PC-9 (cell line): ENCODE data around the gene SCGB1A1. TPM values are rescaled to one million over a fixed set of nuclear protein-coding genes. Genes with fewer than 3 reads are reported as not detected.

Source experiments
- BruUV-seq: library from RNA; stranded (reverse); fragments of 400-500 nt; replicated peaks from 2 replicates; lab custom pipeline; 2021; lab: Mats Ljungman, UMichigan
- CTCF ChIA-PET: fragments of 300-600 bp; sonication (Branson Sonifier 250); formaldehyde crosslinking; loops from one replicate; lab custom pipeline; 2022; ENCODE audit warnings: antibody characterized with exemption; lab: Charles Lee
- POLR2A ChIA-PET: fragments of 300-600 bp; sonication (Branson Sonifier 250); formaldehyde crosslinking; loops from one replicate; lab custom pipeline; 2022; ENCODE audit warnings: antibody characterized with exemption; ENCODE audit not compliant: unreplicated experiment; lab: Charles Lee
- DNase-seq, 2 experiments: peaks; one replicate each; pipeline versions ENCODE4 v3.0.0 to v3.0.0-alpha.2; 2015 to 2022; ENCODE audit warnings: mixed read lengths in 1 of 2
- H2AFZ ChIP-seq: fragments of 200-600 bp; sonication (generic); 2 replicates; pipeline ENCODE4 v1.8.1; 2017; ENCODE audit warnings: antibody characterized with exemption
- H3F3A ChIP-seq: fragments of 200-600 bp; sonication (generic); 2 replicates; pipeline ENCODE4 v1.8.1; 2017; ENCODE audit warnings: antibody characterized with exemption, mild to moderate bottlenecking, low read depth; ENCODE audit not compliant: insufficient read depth
- H3K27ac ChIP-seq: fragments of 200-600 bp; sonication (generic); 2 replicates; pipeline ENCODE4 v1.6.1; 2016; ENCODE audit warnings: mixed run types
- H3K27me3 ChIP-seq: fragments of 200-600 bp; sonication (generic); 2 replicates; pipeline ENCODE4 v1.6.1; 2016; ENCODE audit warnings: low read depth, mixed run types; ENCODE audit not compliant: insufficient read depth
- H3K36me3 ChIP-seq: fragments of 200-600 bp; sonication (generic); 2 replicates; pipeline ENCODE4 v1.6.1; 2016; ENCODE audit warnings: low read depth, mixed run types
- H3K4me1 ChIP-seq: fragments of 200-600 bp; sonication (generic); replicated peaks from 2 replicates; pipeline ENCODE4 v1.6.1; 2016; ENCODE audit warnings: mixed run types; ENCODE audit not compliant: insufficient read depth
- H3K4me2 ChIP-seq: fragments of 200-600 bp; sonication (generic); 2 replicates; pipeline ENCODE4 v1.6.1; 2017; ENCODE audit warnings: mixed run types
- H3K4me3 ChIP-seq: fragments of 200-600 bp; sonication (generic); 2 replicates; pipeline ENCODE4 v1.6.1; 2016; ENCODE audit warnings: mixed run types
- H3K79me2 ChIP-seq: fragments of 200-600 bp; sonication (generic); 2 replicates; pipeline ENCODE4 v1.6.1; 2017; ENCODE audit warnings: low read depth, mixed run types
- H3K9me2 ChIP-seq: fragments of 200-600 bp; sonication (generic); 2 replicates; pipeline ENCODE4 v1.8.1; 2017; ENCODE audit warnings: mild to moderate bottlenecking; ENCODE audit not compliant: insufficient read depth
- H3K9me3 ChIP-seq: fragments of 200-600 bp; sonication (generic); 2 replicates; pipeline ENCODE4 v1.8.1; 2016; ENCODE audit warnings: low read depth; ENCODE audit not compliant: insufficient read depth
- H4K20me1 ChIP-seq: fragments of 200-600 bp; sonication (generic); 2 replicates; pipeline ENCODE4 v1.8.1; 2017; ENCODE audit not compliant: insufficient read depth
- CTCF ChIP-seq: fragments of 200-600 bp; sonication (generic); conservative IDR thresholded peaks from 2 replicates; pipeline ENCODE4 v1.6.1; 2017; ENCODE audit warnings: mixed run types, antibody characterized with exemption, mild to moderate bottlenecking, moderate library complexity
- EZH2 ChIP-seq: fragments of 200-600 bp; sonication (generic); IDR thresholded peaks from 2 replicates; pipeline ENCODE4 v1.8.0; 2017; ENCODE audit warnings: antibody characterized with exemption, low read depth
- intact Hi-C: fragments of 100-400 bp; cut with micrococcal nuclease; formaldehyde crosslinking; loops from one replicate; pipeline ENCODE4 v1.10.0; 2022; ENCODE audit not compliant: unreplicated experiment
- total RNA-seq: library from RNA; stranded (reverse); gene quantifications from 2 replicates; pipeline ENCODE4 v1.2.3, GENCODE V29; 2021

Gene SCGB1A1
- total RNA-seq, 1 experiment from 2014 or later: not detected

- Histone ChIP-seq H3K9me2 (no peaks in the 10 kb centered on the region), H3K4me1 (no peaks in the 10 kb centered on the region), H3K27ac (no peak overlapping the region), H3F3A (no peaks in the 10 kb centered on the region), H3K79me2 (no peaks in the 10 kb centered on the region), H3K27me3 (no peaks in the 10 kb centered on the region), H3K9me3 (no peaks in the 10 kb centered on the region), H3K4me3 (no peak overlapping the region), H2AFZ (no peak overlapping the region), H3K4me2 (no peak overlapping the region), H4K20me1 (no peaks in the 10 kb centered on the region), H3K36me3 (no peaks in the 10 kb centered on the region)
- ChIA-PET POLR2A (no interaction called here), CTCF (interaction anchor here (0.7 kb wide), 1 partner anchor 126 kb away, joined by 3 read pairs; no protein-coding TSS in a partner anchor)
- intact Hi-C loops: no loop called here
- no TSS peak for BruUV-seq
- TF ChIP-seq CTCF: no peak
- no peak for DNase-seq
Observed at GRCh38 chr11:62416596-62416995, 2.2 kb upstream of the SCGB1A1 start.

GRCh38 chr11:62418136-62418535 lies 697 bp upstream of the SCGB1A1 start:
- Histone ChIP-seq H3K9me3 (no peaks in the 10 kb centered on the region), H3K9me2 (no peaks in the 10 kb centered on the region), H3K36me3 (no peaks in the 10 kb centered on the region), H3K27ac (no peak overlapping the region), H2AFZ (no peak overlapping the region), H3K4me1 (no peaks in the 10 kb centered on the region), H4K20me1 (no peaks in the 10 kb centered on the region), H3K4me3 (no peak overlapping the region), H3F3A (no peaks in the 10 kb centered on the region; the same call in 1 of the 2 replicates), H3K27me3 (no peaks in the 10 kb centered on the region), H3K79me2 (no peaks in the 10 kb centered on the region), H3K4me2 (no peak overlapping the region)
- intact Hi-C loops: no loop called here
- TF ChIP-seq EZH2: no peak
- TF ChIP-seq CTCF: no peak
- no TSS peak for BruUV-seq
- DNase-seq: no peak
- CTCF ChIA-PET: no interaction called here
- POLR2A ChIA-PET: interaction anchor here (0.8 kb wide), 1 partner anchor 249 kb away, joined by 5 read pairs; no protein-coding TSS in a partner anchor

- Histone ChIP-seq H3K4me3 (no peak overlapping the region), H3K9me3 (no peaks in the 10 kb centered on the region), H3K4me2 (no peak overlapping the region), H3K9me2 (no peaks in the 10 kb centered on the region), H3K27me3 (no peaks in the 10 kb centered on the region), H2AFZ (no peak overlapping the region), H3K27ac (no peak overlapping the region), H3K36me3 (no peaks in the 10 kb centered on the region), H3F3A (peaks cover 9% of the 10 kb centered on the region; the same call in 1 of the 2 replicates), H3K79me2 (no peaks in the 10 kb centered on the region), H4K20me1 (no peaks in the 10 kb centered on the region), H3K4me1 (no peaks in the 10 kb centered on the region)
- no TSS peak for BruUV-seq
- DNase-seq: no peak
- intact Hi-C loops: no loop called here
- TF ChIP-seq EZH2 (no peak), CTCF (no peak)
- ChIA-PET CTCF (interaction anchor here (0.6 kb wide), 1 partner anchor 1657 kb away, joined by 3 read pairs; no protein-coding TSS in a partner anchor), POLR2A (no interaction called here)
Observed at GRCh38 chr11:62419314-62419929, 589 bp downstream of the SCGB1A1 start.
